B cell (primary cell): ENCODE data around the gene TGFBRAP1.

Source experiments
- CTCF ChIP-seq: fragments of 200-600 bp; IDR thresholded peaks from one replicate; pipeline ENCODE4 v1.8.0; 2022; ENCODE audit warnings: antibody characterized with exemption, mild to moderate bottlenecking
- EZH2 ChIP-seq: IDR thresholded peaks from 2 replicates; pipeline ENCODE4 v1.6.1; 2012; ENCODE audit warnings: borderline replicate concordance, low read depth, mild to moderate bottlenecking, moderate library complexity, low read length; ENCODE audit not compliant: insufficient read depth, poor library complexity, severe bottlenecking

DNA sequence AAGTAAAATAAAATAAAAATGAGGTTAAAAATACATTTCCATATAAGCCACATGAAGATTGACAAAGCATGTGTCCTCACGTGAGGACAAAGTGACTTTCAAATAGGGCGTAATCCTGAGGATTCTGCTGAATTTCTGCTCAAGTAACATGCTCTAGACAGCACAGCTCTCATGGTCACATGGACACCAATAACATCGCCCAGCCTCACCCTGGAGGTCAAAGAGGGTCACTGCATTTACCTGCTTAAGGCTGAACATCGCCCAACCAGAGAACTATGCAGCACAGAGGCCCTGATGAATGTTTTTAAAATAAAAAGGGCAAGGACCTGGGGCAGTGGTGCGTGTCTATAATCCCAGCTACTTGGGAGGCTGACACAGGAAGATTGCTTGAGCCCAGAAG, 30.2 kb downstream of the TGFBRAP1 start:
- no peak for TF ChIP-seq CTCF
- TF ChIP-seq EZH2, result no peak
